ENCODE data around the gene PWWP2B.

DNA sequence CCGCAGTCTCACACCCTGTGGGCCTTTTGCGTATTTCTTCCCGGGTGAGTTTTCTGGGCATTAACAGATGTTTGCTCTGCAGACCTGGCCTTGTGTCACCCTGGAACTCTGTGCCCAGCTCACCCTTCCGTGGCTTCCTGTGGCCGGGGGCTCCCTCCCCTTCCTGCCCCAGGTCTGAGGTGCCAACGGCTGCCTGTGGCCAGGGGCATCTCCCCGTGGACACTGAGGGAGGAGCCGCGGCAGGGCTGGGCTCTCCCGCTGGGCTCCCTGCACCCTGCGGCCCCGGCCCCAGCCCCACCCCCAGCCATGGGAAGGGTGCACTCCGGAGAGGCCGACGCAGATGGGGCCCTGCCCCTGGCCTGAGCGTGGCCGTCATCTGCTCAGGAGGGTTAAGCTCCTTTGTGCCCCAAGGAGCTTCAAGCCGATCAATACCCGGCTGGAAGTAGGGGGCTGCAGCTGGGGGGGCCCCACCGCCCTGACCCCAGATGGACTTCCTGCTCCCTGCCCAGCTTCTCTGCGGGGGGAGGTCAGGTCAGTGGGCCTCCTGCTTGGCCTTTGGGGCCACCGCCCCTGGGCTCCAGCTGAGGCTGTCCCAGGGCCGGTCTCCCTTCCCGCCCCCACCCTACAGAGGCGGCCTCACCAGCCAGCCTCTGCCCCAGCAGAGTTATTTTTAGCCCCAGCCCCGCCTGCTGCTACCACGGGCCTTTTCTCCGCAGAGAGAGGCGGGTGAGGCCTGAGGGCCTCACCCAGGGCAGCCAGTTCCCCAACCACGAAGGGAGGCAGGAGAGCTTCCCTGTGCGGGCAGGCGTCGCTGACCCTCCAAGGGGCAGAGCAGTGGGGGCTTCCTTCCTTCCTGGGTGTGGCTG is 24.2 kb downstream of the PWWP2B start:
- TF ChIP-seq CEBPB (IDR thresholded peaks at IDR 0.05; ENCODE audit: low read depth, low read length) (no peak), CBX5 (IDR thresholded peaks at IDR 0.05; ENCODE audit: low read depth, low read length) (no peak), JUND (IDR thresholded peaks at IDR 0.05; ENCODE audit: low read length) (no peak), KDM1A (IDR thresholded peaks at IDR 0.05; ENCODE audit: borderline replicate concordance, low read length) (no peak), BACH1 (IDR thresholded peaks at IDR 0.05; ENCODE audit: low read length) (no peak), JUN (IDR thresholded peaks at IDR 0.05; ENCODE audit: low read depth, low read length) (no peak), EP300 (IDR thresholded peaks at IDR 0.05; ENCODE audit: borderline replicate concordance in 1 of 2, low read depth in 2 of 2, low read length in 2 of 2) (no peak), SIN3A (conservative IDR thresholded peaks at IDR 0.05 in 1 of 2, IDR thresholded peaks at IDR 0.05 in 1 of 2; ENCODE audit: low read depth in 1 of 2, low read length in 2 of 2) (no peak)
- TF ChIP-seq, protein P1, sequence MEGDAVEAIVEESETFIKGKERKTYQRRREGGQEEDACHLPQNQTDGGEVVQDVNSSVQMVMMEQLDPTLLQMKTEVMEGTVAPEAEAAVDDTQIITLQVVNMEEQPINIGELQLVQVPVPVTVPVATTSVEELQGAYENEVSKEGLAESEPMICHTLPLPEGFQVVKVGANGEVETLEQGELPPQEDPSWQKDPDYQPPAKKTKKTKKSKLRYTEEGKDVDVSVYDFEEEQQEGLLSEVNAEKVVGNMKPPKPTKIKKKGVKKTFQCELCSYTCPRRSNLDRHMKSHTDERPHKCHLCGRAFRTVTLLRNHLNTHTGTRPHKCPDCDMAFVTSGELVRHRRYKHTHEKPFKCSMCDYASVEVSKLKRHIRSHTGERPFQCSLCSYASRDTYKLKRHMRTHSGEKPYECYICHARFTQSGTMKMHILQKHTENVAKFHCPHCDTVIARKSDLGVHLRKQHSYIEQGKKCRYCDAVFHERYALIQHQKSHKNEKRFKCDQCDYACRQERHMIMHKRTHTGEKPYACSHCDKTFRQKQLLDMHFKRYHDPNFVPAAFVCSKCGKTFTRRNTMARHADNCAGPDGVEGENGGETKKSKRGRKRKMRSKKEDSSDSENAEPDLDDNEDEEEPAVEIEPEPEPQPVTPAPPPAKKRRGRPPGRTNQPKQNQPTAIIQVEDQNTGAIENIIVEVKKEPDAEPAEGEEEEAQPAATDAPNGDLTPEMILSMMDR (IDR thresholded peaks at IDR 0.05; ENCODE audit: control extremely low read depth in 1 of 3, insufficient read depth in 1 of 3, low read depth in 1 of 3, low read length in 3 of 3), result no peak
- TF ChIP-seq, protein P2, sequence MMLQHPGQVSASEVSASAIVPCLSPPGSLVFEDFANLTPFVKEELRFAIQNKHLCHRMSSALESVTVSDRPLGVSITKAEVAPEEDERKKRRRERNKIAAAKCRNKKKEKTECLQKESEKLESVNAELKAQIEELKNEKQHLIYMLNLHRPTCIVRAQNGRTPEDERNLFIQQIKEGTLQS (IDR thresholded peaks at IDR 0.05; ENCODE audit: insufficient read depth, low read depth, low read length), result no peak

Data from H1 (cell line).